Caki2 (cell line): ENCODE results near the gene CORO1C. TPM values are rescaled to one million over a fixed set of nuclear protein-coding genes. Genes with fewer than 3 reads are reported as not detected.
A peak's percentile ranks its signal among the peaks of the same experiment; 100 is the strongest.
"Not testable (repeated sequence)": the region's sequence is repeated elsewhere in the genome, so short reads cannot be mapped to it uniquely, and the experiment has no call there.

Experiments used
- DNase-seq: peaks from one replicate; pipeline ENCODE4 v3.0.0-alpha.2; 2015; ENCODE audit warnings: low read depth
- in situ Hi-C: cut with HindIII; loops from 2 replicates; pipeline ENCODE4 v1.10.0; 2016; ENCODE audit warnings: low sequenced_read_pairs, low pct_unique_long_range_greater_than_20kb, mixed read lengths
- total RNA-seq: library from RNA; depleted of rRNA; stranded (reverse); fragments of >200 nt; shearing (Covaris generic); gene quantifications from 2 replicates; pipeline ENCODE4 v1.2.3, GENCODE V29; 2014; ENCODE audit warnings: low replicate concordance

The CORO1C gene
- total RNA-seq, 1 experiment from 2014 or later: 89.9 TPM

GRCh38 chr12:108757856-108758255 is 26.5 kb upstream of the CORO1C start:
- DNase-seq: no peak
- in situ Hi-C loops: no loop called here

GRCh38 chr12:108756421-108756820 is 25.1 kb upstream of the CORO1C start:
- no peak for DNase-seq
- in situ Hi-C loops: no loop called here

- DNase-seq: no peak
- in situ Hi-C loops: no loop called here
Observed at GRCh38 chr12:108755481-108755880, 24.2 kb upstream of the CORO1C start.

- DNase-seq: no peak
- in situ Hi-C loops: no loop called here
Observed at GRCh38 chr12:108753976-108754375, 22.7 kb upstream of the CORO1C start.

DNA sequence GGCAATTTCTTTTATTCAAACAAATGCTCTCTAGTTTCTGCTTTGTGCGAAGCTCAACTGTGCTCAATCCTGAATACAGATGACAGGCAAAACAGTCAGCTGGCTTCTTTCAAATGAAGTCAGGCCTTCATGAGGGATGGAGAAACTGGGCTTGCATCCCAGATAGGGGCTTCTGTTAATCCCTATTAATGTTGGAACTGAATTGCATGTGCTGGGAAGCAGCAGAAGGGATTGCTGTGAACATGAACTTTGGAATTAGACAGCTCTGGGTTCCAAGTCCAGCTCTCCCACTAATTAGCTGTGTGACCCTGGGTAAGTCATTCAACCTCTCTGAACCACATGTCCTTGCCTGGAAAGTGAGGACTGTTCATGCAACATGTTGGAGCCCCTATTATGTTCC is 21.1 kb upstream of the CORO1C start:
- DNase-seq: no peak
- in situ Hi-C loops: no loop called here

GRCh38 chr12:108751821-108752220 is 20.5 kb upstream of the CORO1C start:
- in situ Hi-C loops: no loop called here
- no peak for DNase-seq

- DNase-seq, in situ Hi-C loops: not testable (repeated sequence)
Observed at GRCh38 chr12:108751003-108751402, 19.7 kb upstream of the CORO1C start.

DNA sequence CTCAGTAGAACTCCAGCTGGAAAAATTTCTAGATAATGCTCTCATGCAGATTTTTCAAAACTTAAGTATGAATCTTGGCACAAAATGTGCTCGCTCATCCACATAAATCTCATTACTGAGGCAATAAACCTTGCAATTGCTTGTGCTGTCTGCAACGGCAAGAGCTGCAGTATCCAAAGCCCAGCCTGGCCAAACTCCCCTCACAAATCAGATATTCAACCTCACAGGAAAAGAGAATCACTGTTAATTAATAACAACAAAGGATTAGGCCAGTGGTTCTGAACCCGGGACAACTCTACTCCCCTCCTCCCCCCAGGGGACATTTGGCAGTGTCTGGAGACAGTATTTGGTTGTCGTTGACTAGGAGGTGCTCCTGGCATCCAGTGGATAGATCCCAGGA is 19.2 kb upstream of the CORO1C start:
- in situ Hi-C loops: no loop called here
- DNase-seq: peak; percentile 30

DNA sequence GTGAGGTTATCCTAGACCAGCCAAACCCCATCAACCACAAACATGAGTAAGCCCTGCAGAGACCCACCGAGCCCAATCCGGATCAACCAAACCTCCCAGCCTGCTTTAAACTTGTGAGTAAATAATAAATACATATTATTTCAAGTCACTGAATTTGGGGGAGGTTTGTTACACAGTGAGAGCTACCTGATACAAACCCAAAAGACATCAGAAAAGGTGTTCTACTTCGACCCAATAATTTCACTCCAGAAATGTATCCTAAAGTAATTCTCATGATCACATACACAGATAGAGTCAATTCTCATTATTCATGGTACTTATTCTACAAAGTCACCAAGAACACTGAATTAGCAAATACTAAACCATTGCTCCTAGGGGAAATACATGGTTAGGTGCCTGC is 16.2 kb upstream of the CORO1C start:
- in situ Hi-C loops: no loop called here

DNA sequence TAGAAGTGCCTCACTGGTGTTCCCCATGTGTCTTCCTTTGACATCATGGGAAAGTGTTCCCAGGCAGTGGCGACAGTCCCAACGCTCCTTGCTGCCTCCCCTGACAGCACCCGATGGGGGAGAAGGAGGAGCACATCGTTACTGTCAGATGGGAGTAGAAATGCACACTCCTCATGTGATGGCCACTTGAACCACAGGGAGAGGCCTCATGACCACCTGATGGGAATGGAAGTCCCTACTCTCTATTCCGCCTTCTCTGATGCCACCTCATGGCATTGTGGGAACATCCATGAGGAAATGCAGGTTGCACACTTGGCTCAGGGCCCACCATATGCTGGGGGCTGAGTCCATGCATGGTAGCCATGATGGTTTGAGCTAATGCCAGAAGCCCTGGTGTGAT is 14.3 kb upstream of the CORO1C start:
- in situ Hi-C loops: no loop called here
- DNase-seq: no peak

More for the DNA sequence above, 16.2 kb upstream of the CORO1C start:
- no peak for DNase-seq

- in situ Hi-C loops: no loop called here
- DNase-seq: no peak
Observed at GRCh38 chr12:108744021-108744897, 12.9 kb upstream of the CORO1C start.

GRCh38 chr12:108738170-108738569 is 6.9 kb upstream of the CORO1C start:
- no peak for DNase-seq
- in situ Hi-C loops: no loop called here

GRCh38 chr12:108735855-108736254 is 4.5 kb upstream of the CORO1C start:
- DNase-seq: no peak
- in situ Hi-C loops: no loop called here

DNA sequence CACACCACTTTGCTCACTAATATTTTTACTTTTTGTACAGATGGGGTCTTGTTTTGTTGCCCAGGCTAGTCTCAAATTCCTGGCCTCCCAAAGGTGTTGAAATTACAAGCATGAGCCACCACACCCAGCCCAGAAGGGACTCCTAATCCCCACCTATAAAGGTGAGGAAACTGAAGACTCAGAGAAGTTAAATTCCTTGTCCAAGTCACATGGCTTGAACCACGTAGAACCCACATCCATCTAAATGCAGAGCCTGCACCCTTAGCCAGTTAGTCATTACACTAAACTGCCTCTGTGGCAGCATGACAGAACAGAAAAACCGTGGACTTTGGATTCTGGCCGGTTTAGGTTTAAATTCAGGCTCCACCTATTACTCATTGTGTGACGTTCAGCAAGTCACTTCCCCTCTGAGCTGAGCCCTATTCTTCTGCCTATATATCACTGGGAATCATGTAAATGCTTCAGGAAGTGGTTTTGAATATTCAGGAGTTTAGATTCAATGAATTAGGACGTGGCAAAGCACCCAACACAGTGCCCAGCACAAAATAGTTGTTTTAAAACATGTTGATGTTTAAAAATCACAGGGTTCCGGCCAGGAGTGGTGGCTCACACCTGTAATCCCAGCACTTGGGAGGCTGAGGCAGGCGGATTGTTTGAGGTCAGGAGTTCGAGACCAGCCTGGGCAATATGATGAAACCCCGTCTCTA is 3.0 kb upstream of the CORO1C start:
- peak; percentile 95 for DNase-seq
- in situ Hi-C loops: no loop called here

- DNase-seq, in situ Hi-C loops: not testable (repeated sequence)
Observed at GRCh38 chr12:108733230-108733531, 1.9 kb upstream of the CORO1C start.

GRCh38 chr12:108732489-108733229 is 1.3 kb upstream of the CORO1C start:
- DNase-seq: no peak
- in situ Hi-C loops: no loop called here

DNA sequence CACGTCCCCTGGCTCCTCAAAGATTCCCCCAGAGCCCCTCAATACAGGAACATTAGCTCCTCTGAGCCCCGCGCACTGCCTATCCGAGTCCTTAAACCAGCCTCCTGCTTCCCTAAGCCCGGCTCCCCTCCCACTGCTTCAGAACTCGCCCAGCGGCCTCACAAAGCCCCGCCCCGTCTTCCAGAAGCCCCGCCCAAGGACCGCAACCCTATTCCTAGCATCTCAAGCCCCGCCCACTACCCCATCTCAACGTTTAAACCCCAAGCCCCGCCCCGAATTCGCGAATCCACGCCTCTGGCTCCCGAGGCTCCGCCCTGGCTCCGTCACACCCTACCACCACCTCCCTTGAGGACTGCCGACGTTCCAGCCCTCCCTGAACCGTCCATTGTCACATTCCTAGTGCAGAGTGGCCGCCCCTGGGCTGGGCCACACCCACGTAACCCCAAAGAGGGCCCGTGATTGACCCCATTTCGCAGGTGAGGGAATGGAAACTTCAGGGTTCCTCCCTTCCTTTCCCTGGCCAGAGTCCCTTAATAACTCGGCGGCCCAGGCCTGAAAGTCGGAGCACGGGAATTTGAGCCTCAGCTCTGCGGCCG is 646 bp upstream of the CORO1C start:
- in situ Hi-C loops: no loop called here
- DNase-seq: peak; percentile 94

- DNase-seq: peak; percentile 68
- in situ Hi-C loops: no loop called here
Observed at GRCh38 chr12:108730365-108731104, 783 bp downstream of the CORO1C start.
